Loucy (cell line): ENCODE measurements around the gene NSD2.

ENCODE experiments used
- H2AFZ ChIP-seq: fragments of 200-600 bp; sonication (generic); 2 replicates; pipeline ENCODE4 v1.6.0; 2016; ENCODE audit warnings: antibody characterized with exemption, mild to moderate bottlenecking, low read length, moderate library complexity
- H3F3A ChIP-seq: fragments of 200-600 bp; 2 replicates; pipeline ENCODE4 v1.6.0; 2016; ENCODE audit warnings: antibody characterized with exemption, low read depth, mild to moderate bottlenecking
- H3K27me3 ChIP-seq: fragments of 200-600 bp; sonication (generic); 2 replicates; pipeline ENCODE4 v1.6.1; 2014; ENCODE audit warnings: low read length, mild to moderate bottlenecking; ENCODE audit not compliant: insufficient read depth, poor library complexity, severe bottlenecking
- H3K36me3 ChIP-seq: fragments of 200-600 bp; sonication (generic); 2 replicates; pipeline ENCODE4 v1.6.1; 2016; ENCODE audit warnings: low read length; ENCODE audit not compliant: insufficient read depth
- H3K4me1 ChIP-seq: fragments of 200-600 bp; sonication (generic); 2 replicates; pipeline ENCODE4 v1.5.1; 2014; ENCODE audit warnings: low read length, mild to moderate bottlenecking; ENCODE audit not compliant: insufficient read depth, poor library complexity, severe bottlenecking
- H3K4me2 ChIP-seq: fragments of 200-600 bp; sonication (generic); 2 replicates; pipeline ENCODE4 v1.6.0; 2014; ENCODE audit warnings: antibody characterized with exemption, low read length, low read depth, mild to moderate bottlenecking; ENCODE audit not compliant: poor library complexity, severe bottlenecking
- H3K4me3 ChIP-seq: fragments of 200-600 bp; sonication (generic); 2 replicates; pipeline ENCODE4 v1.5.1; 2014; ENCODE audit warnings: low read length, mild to moderate bottlenecking, mixed read lengths; ENCODE audit not compliant: poor library complexity, severe bottlenecking
- H3K79me2 ChIP-seq: fragments of 200-600 bp; sonication (generic); 2 replicates; pipeline ENCODE4 v1.6.1; 2014; ENCODE audit warnings: low read length; ENCODE audit not compliant: insufficient read depth
- H3K9ac ChIP-seq: fragments of 200-600 bp; sonication (generic); 2 replicates; pipeline ENCODE4 v1.6.0; 2014; ENCODE audit warnings: mild to moderate bottlenecking, low read depth, low read length, moderate library complexity; ENCODE audit not compliant: poor library complexity, severe bottlenecking
- H3K9me2 ChIP-seq: fragments of 200-600 bp; sonication (generic); replicated peaks from 2 replicates; pipeline ENCODE4 v1.6.1; 2016; ENCODE audit warnings: low read depth, low read length, mixed read lengths
- H3K9me3 ChIP-seq: fragments of 200-600 bp; sonication (generic); 2 replicates; pipeline ENCODE4 v1.6.1; 2014; ENCODE audit warnings: mild to moderate bottlenecking, antibody characterized with exemption, low read length, low read depth; ENCODE audit not compliant: insufficient read depth
- H4K20me1 ChIP-seq: fragments of 200-600 bp; sonication (generic); 2 replicates; pipeline ENCODE4 v1.6.0; 2014; ENCODE audit warnings: antibody characterized with exemption, low read length, mild to moderate bottlenecking; ENCODE audit not compliant: insufficient read depth, poor library complexity, severe bottlenecking
- CTCF ChIP-seq: fragments of 200-600 bp; sonication (generic); conservative IDR thresholded peaks from 2 replicates; pipeline ENCODE4 v1.5.1; 2014; ENCODE audit warnings: mild to moderate bottlenecking, antibody characterized with exemption, low read length
- EZH2phosphoT487 ChIP-seq: fragments of 200-600 bp; IDR thresholded peaks from 2 replicates; pipeline ENCODE4 v1.6.1; 2018; ENCODE audit warnings: antibody characterized with exemption, mild to moderate bottlenecking, moderate library complexity, borderline replicate concordance

The NSD2 gene

DNA sequence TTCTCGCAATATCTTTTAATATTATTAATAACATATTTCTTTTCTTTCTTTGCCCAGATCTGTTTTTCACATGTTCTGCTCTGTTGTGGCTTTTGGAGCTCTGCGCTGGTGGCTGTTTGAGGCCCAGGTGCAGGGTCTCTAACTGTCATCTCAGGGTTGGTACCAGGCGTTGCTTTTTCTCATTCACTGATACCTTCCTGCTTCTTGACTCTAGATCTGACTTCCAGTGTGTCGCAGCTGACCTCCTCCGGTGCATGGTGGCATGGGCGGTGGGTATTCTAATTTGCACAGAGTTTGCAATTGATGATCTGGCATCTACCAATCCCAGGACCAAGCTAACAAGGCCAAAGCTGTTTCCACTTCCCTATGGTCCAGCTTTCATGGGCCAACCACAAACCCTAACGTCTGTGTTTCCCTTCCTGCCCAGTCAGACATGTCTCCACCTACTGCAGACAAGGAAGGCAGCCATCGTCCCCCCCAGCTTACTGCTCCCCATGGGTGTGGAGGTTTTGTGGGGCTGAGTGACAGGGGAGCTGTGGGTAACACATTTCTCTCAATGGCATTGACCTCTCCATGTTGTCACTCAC lies 40.5 kb upstream of the NSD2 start:
- Histone ChIP-seq H3F3A (no peaks in the 10 kb centered on the region), H3K9ac (no peak overlapping the region), H2AFZ (no peak overlapping the region), H3K79me2 (no peaks in the 10 kb centered on the region), H3K9me2 (no peaks in the 10 kb centered on the region), H3K9me3 (no peaks in the 10 kb centered on the region), H3K4me1 (no peaks in the 10 kb centered on the region), H4K20me1 (no peaks in the 10 kb centered on the region), H3K4me3 (no peak overlapping the region), H3K4me2 (no peak overlapping the region), H3K27me3 (no peaks in the 10 kb centered on the region), H3K36me3 (peaks cover 44% of the 10 kb centered on the region; the same call in 1 of the 2 replicates)
- no peak for TF ChIP-seq EZH2phosphoT487
- TF ChIP-seq CTCF, result no peak

- no peak overlapping the region for H3K9ac ChIP-seq
- H3K27me3 ChIP-seq, result no peaks in the 10 kb centered on the region
- H3K4me1 ChIP-seq, result no peaks in the 10 kb centered on the region
- H3K79me2 ChIP-seq, result no peaks in the 10 kb centered on the region
- H3K36me3 ChIP-seq, result peaks cover 48% of the 10 kb centered on the region; the same call in 1 of the 2 replicates
- H3K4me3 ChIP-seq, result no peak overlapping the region
- no peak overlapping the region for H2AFZ ChIP-seq
- TF ChIP-seq CTCF, result no peak
- TF ChIP-seq EZH2phosphoT487, result no peak
- no peaks in the 10 kb centered on the region for H4K20me1 ChIP-seq
- H3K9me2 ChIP-seq, result no peaks in the 10 kb centered on the region
- no peaks in the 10 kb centered on the region for H3F3A ChIP-seq
- no peak overlapping the region for H3K4me2 ChIP-seq
- no peaks in the 10 kb centered on the region for H3K9me3 ChIP-seq
These were observed 39.9 kb upstream of the NSD2 start for GRCh38 chr4:1831331-1831730.

GRCh38 chr4:1832690-1833089 lies 38.5 kb upstream of the NSD2 start:
- TF ChIP-seq CTCF, result no peak
- TF ChIP-seq EZH2phosphoT487, result no peak
- peaks cover 54% of the 10 kb centered on the region; the same call in 1 of the 2 replicates for H3K36me3 ChIP-seq
- no peaks in the 10 kb centered on the region for H3K27me3 ChIP-seq
- H3K79me2 ChIP-seq, result no peaks in the 10 kb centered on the region
- no peaks in the 10 kb centered on the region for H3K9me2 ChIP-seq
- H3K9me3 ChIP-seq, result no peaks in the 10 kb centered on the region
- no peak overlapping the region for H2AFZ ChIP-seq
- no peak overlapping the region for H3K4me2 ChIP-seq
- H3K9ac ChIP-seq, result no peak overlapping the region
- H3K4me1 ChIP-seq, result no peaks in the 10 kb centered on the region
- no peak overlapping the region for H3K4me3 ChIP-seq
- no peaks in the 10 kb centered on the region for H3F3A ChIP-seq
- H4K20me1 ChIP-seq, result no peaks in the 10 kb centered on the region
